Measurements from ENCODE around the gene TMEM108. TPM values are rescaled to one million over a fixed set of nuclear protein-coding genes. Genes with fewer than 3 reads are reported as not detected.

Gene TMEM108
- total and polyA plus RNA-seq, 2 donors (not counting 1 experiment from before 2014, with no cell fraction given): 0.10 to 0.17 TPM

GRCh38 chr3:133442518-133442917 is 404.3 kb downstream of the TMEM108 start:
- Histone ChIP-seq H3K27ac (ENCODE audit: insufficient read depth, low read length) (no peak overlapping the region), H3K9ac (ENCODE audit: insufficient read depth, low read length) (no peak overlapping the region), H3K27me3 (ENCODE audit: control insufficient read depth, insufficient read depth, low read length) (no peaks in the 10 kb centered on the region), H3K4me3 (replicated peaks in 1 of 4; ENCODE audit: control extremely low read depth in 1 of 4, insufficient read depth in 1 of 4, low read depth in 3 of 4, low read length in 4 of 4) (no peak overlapping the region), H3K79me2 (ENCODE audit: control insufficient read depth, insufficient read depth, low read length) (no peaks in the 10 kb centered on the region), H3K9me3 (ENCODE audit: control insufficient read depth, insufficient read depth, low read depth, low read length) (no peaks in the 10 kb centered on the region), H3K4me1 (ENCODE audit: control insufficient read depth, extremely low read depth, insufficient read depth, low read length) (no peaks in the 10 kb centered on the region), H3K36me3 (ENCODE audit: control insufficient read depth, insufficient read depth, low read length) (no peaks in the 10 kb centered on the region), H4K20me1 (ENCODE audit: control insufficient read depth, extremely low read depth, insufficient read depth, low read length) (no peaks in the 10 kb centered on the region), H2AFZ (ENCODE audit: low read length) (no peak overlapping the region), H3K4me2 (ENCODE audit: extremely low read depth, insufficient read depth, low read length) (no peak overlapping the region)
- TF ChIP-seq CTCF (conservative IDR thresholded peaks at IDR 0.05 in 1 of 2, IDR thresholded peaks at IDR 0.05 in 1 of 2; ENCODE audit: low read depth in 1 of 2, low read length in 2 of 2) (no peak), EZH2 (IDR thresholded peaks at IDR 0.05; ENCODE audit: low read length, missing control alignments) (no peak)
- DNase-seq (ENCODE audit: low read depth in 2 of 2): no peak

GRCh38 chr3:133443649-133444422 is 405.6 kb downstream of the TMEM108 start:
- H3K4me3 ChIP-seq (replicated peaks in 1 of 4; ENCODE audit: control extremely low read depth in 1 of 4, insufficient read depth in 1 of 4, low read depth in 3 of 4, low read length in 4 of 4): no peak overlapping the region
- no peak overlapping the region for H2AFZ ChIP-seq (ENCODE audit: low read length)
- no peaks in the 10 kb centered on the region for H3K79me2 ChIP-seq (ENCODE audit: control insufficient read depth, insufficient read depth, low read length)
- H3K27me3 ChIP-seq (ENCODE audit: control insufficient read depth, insufficient read depth, low read length): no peaks in the 10 kb centered on the region
- no peaks in the 10 kb centered on the region for H3K9me3 ChIP-seq (ENCODE audit: control insufficient read depth, insufficient read depth, low read depth, low read length)
- no peaks in the 10 kb centered on the region for H3K36me3 ChIP-seq (ENCODE audit: control insufficient read depth, insufficient read depth, low read length)
- H3K9ac ChIP-seq (ENCODE audit: insufficient read depth, low read length): no peak overlapping the region
- no peaks in the 10 kb centered on the region for H3K4me1 ChIP-seq (ENCODE audit: control insufficient read depth, extremely low read depth, insufficient read depth, low read length)
- DNase-seq (ENCODE audit: low read depth in 2 of 2): peak; percentile 41 to 48
- no peak overlapping the region for H3K27ac ChIP-seq (ENCODE audit: insufficient read depth, low read length)
- no peak overlapping the region for H3K4me2 ChIP-seq (ENCODE audit: extremely low read depth, insufficient read depth, low read length)
- TF ChIP-seq CTCF (conservative IDR thresholded peaks at IDR 0.05 in 1 of 2, IDR thresholded peaks at IDR 0.05 in 1 of 2; ENCODE audit: low read depth in 1 of 2, low read length in 2 of 2): peak in 1 of 2 donors; percentile 4
- no peak for TF ChIP-seq EZH2 (IDR thresholded peaks at IDR 0.05; ENCODE audit: low read length, missing control alignments)
- no peaks in the 10 kb centered on the region for H4K20me1 ChIP-seq (ENCODE audit: control insufficient read depth, extremely low read depth, insufficient read depth, low read length)

- H3K4me3 ChIP-seq (replicated peaks in 1 of 4; ENCODE audit: control extremely low read depth in 1 of 4, insufficient read depth in 1 of 4, low read depth in 3 of 4, low read length in 4 of 4): no peak overlapping the region
- no peak for TF ChIP-seq CTCF (conservative IDR thresholded peaks at IDR 0.05 in 1 of 2, IDR thresholded peaks at IDR 0.05 in 1 of 2; ENCODE audit: low read depth in 1 of 2, low read length in 2 of 2)
- no peak for TF ChIP-seq EZH2 (IDR thresholded peaks at IDR 0.05; ENCODE audit: low read length, missing control alignments)
- no peaks in the 10 kb centered on the region for H4K20me1 ChIP-seq (ENCODE audit: control insufficient read depth, extremely low read depth, insufficient read depth, low read length)
- no peaks in the 10 kb centered on the region for H3K9me3 ChIP-seq (ENCODE audit: control insufficient read depth, insufficient read depth, low read depth, low read length)
- no peak overlapping the region for H2AFZ ChIP-seq (ENCODE audit: low read length)
- no peak for DNase-seq (ENCODE audit: low read depth in 2 of 2)
- H3K4me1 ChIP-seq (ENCODE audit: control insufficient read depth, extremely low read depth, insufficient read depth, low read length): no peaks in the 10 kb centered on the region
- H3K79me2 ChIP-seq (ENCODE audit: control insufficient read depth, insufficient read depth, low read length): no peaks in the 10 kb centered on the region
- H3K27me3 ChIP-seq (ENCODE audit: control insufficient read depth, insufficient read depth, low read length): no peaks in the 10 kb centered on the region
- H3K9ac ChIP-seq (ENCODE audit: insufficient read depth, low read length): no peak overlapping the region
- no peak overlapping the region for H3K4me2 ChIP-seq (ENCODE audit: extremely low read depth, insufficient read depth, low read length)
- no peak overlapping the region for H3K27ac ChIP-seq (ENCODE audit: insufficient read depth, low read length)
- no peaks in the 10 kb centered on the region for H3K36me3 ChIP-seq (ENCODE audit: control insufficient read depth, insufficient read depth, low read length)
These were observed 406.2 kb downstream of the TMEM108 start for GRCh38 chr3:133444423-133444774.
